Activated T-helper 2 cell treated with anti-CD3 and anti-CD28 coated beads, Interferon-gamma antibody, Interleukin-2, Interleukin-4, amounts not matched to agents 10 μg/mL and 5 μg/mL and 100 μg/mL, durations not matched to agents 14 hours and 24 hours and 36 hours (primary cell): Measurements from ENCODE around the gene VCAM1. TPM values are rescaled to one million over a fixed set of nuclear protein-coding genes. Genes with fewer than 3 reads are reported as not detected.
"Not testable (repeated sequence)": the region's sequence is repeated elsewhere in the genome, so short reads cannot be mapped to it uniquely, and the experiment has no call there.

ENCODE experiments used
- DNase-seq: peaks from one replicate; pipeline ENCODE4 v3.0.0; 2021; ENCODE audit warnings: low spot score
- H3K27ac Mint-ChIP-seq: one replicate; pipeline ENCODE4 v1.8.0; 2021; ENCODE audit warnings: mixed read lengths
- H3K27me3 Mint-ChIP-seq: one replicate; pipeline ENCODE4 v1.8.0; 2021; ENCODE audit warnings: low read depth, mixed read lengths
- H3K36me3 Mint-ChIP-seq: one replicate; pipeline ENCODE4 v1.8.0; 2021; ENCODE audit warnings: low read depth, mixed read lengths
- H3K4me1 Mint-ChIP-seq: one replicate; pipeline ENCODE4 v1.8.0; 2021; ENCODE audit warnings: low read depth, mixed read lengths
- H3K4me3 Mint-ChIP-seq: one replicate; pipeline ENCODE4 v1.8.0; 2021; ENCODE audit warnings: low read depth, mild to moderate bottlenecking, moderate library complexity, mixed read lengths
- H3K9me3 Mint-ChIP-seq: one replicate; pipeline ENCODE4 v1.8.0; 2021; ENCODE audit warnings: mixed read lengths
- intact Hi-C: fragments of 100-400 bp; cut with micrococcal nuclease; formaldehyde crosslinking; loops from one replicate; pipeline ENCODE4 v1.15.1; 2023
- total RNA-seq: library from RNA; stranded (reverse); gene quantifications from 2 replicates; pipeline ENCODE4 v1.2.3, GENCODE V29; 2022

The VCAM1 gene
- total RNA-seq, 1 donor from 2014 or later = not detected

GRCh38 chr1:100710906-100711682 is 8.4 kb upstream of the VCAM1 start:
- intact Hi-C loops = loop anchor here (5.0 to 10.0 kb wide), 4 partner anchors 84 to 741 kb away; no protein-coding TSS in a partner anchor
- H3K27ac Mint-ChIP-seq = no peak overlapping the region
- no peak overlapping the region for H3K4me3 Mint-ChIP-seq
- H3K27me3 Mint-ChIP-seq = peaks cover 5% of the 10 kb centered on the region
- H3K9me3 Mint-ChIP-seq = no peaks in the 10 kb centered on the region
- peaks cover 21% of the 10 kb centered on the region for H3K4me1 Mint-ChIP-seq
- DNase-seq = no peak
- H3K36me3 Mint-ChIP-seq = no peaks in the 10 kb centered on the region

GRCh38 chr1:100713027-100713426 is 6.5 kb upstream of the VCAM1 start:
- not testable (repeated sequence) for H3K9me3 Mint-ChIP-seq, H3K36me3 Mint-ChIP-seq, H3K4me3 Mint-ChIP-seq, H3K27me3 Mint-ChIP-seq
- Mint-ChIP-seq H3K4me1 (peaks cover 21% of the 10 kb centered on the region), H3K27ac (peak overlapping the region; percentile 34)
- DNase-seq = peak; percentile 27
- intact Hi-C loops = loop anchor here (5.0 to 10.0 kb wide), 4 partner anchors 86 to 739 kb away; no protein-coding TSS in a partner anchor

GRCh38 chr1:100713626-100714025 is 5.9 kb upstream of the VCAM1 start:
- DNase-seq = no peak
- peaks cover 10% of the 10 kb centered on the region for H3K27me3 Mint-ChIP-seq
- intact Hi-C loops = loop anchor here (5.0 to 10.0 kb wide), 4 partner anchors 86 to 739 kb away; no protein-coding TSS in a partner anchor
- H3K27ac Mint-ChIP-seq = peak overlapping the region; percentile 45
- H3K4me3 Mint-ChIP-seq = no peak overlapping the region
- peaks cover 21% of the 10 kb centered on the region for H3K4me1 Mint-ChIP-seq
- no peaks in the 10 kb centered on the region for H3K9me3 Mint-ChIP-seq
- H3K36me3 Mint-ChIP-seq = no peaks in the 10 kb centered on the region

- intact Hi-C loops = loop anchor here (5.0 to 10.0 kb wide), 4 partner anchors 87 to 738 kb away; no protein-coding TSS in a partner anchor
- Mint-ChIP-seq H3K27ac (no peak overlapping the region), H3K27me3 (peaks cover 12% of the 10 kb centered on the region), H3K9me3 (no peaks in the 10 kb centered on the region), H3K36me3 (no peaks in the 10 kb centered on the region), H3K4me1 (peaks cover 21% of the 10 kb centered on the region), H3K4me3 (no peak overlapping the region)
- no peak for DNase-seq
Observed at GRCh38 chr1:100714599-100714998, 4.9 kb upstream of the VCAM1 start.

GRCh38 chr1:100717218-100717617 is 2.3 kb upstream of the VCAM1 start:
- peaks cover 13% of the 10 kb centered on the region for H3K27me3 Mint-ChIP-seq
- H3K4me1 Mint-ChIP-seq = peaks cover 19% of the 10 kb centered on the region
- H3K27ac Mint-ChIP-seq = no peak overlapping the region
- H3K36me3 Mint-ChIP-seq = no peaks in the 10 kb centered on the region
- no peaks in the 10 kb centered on the region for H3K9me3 Mint-ChIP-seq
- H3K4me3 Mint-ChIP-seq = no peak overlapping the region
- no peak for DNase-seq
- intact Hi-C loops = loop anchor here (10.0 kb wide), 2 partner anchors 272 to 578 kb away; no protein-coding TSS in a partner anchor

GRCh38 chr1:100718581-100718980 is 961 bp upstream of the VCAM1 start:
- peaks cover 9% of the 10 kb centered on the region for H3K4me1 Mint-ChIP-seq
- H3K9me3 Mint-ChIP-seq = no peaks in the 10 kb centered on the region
- no peak overlapping the region for H3K4me3 Mint-ChIP-seq
- H3K27me3 Mint-ChIP-seq = peaks cover 17% of the 10 kb centered on the region
- no peak for DNase-seq
- H3K36me3 Mint-ChIP-seq = no peaks in the 10 kb centered on the region
- intact Hi-C loops = loop anchor here (10.0 kb wide), 2 partner anchors 274 to 576 kb away; no protein-coding TSS in a partner anchor
- no peak overlapping the region for H3K27ac Mint-ChIP-seq

GRCh38 chr1:100720101-100720500 is 559 bp downstream of the VCAM1 start:
- H3K9me3 Mint-ChIP-seq = no peaks in the 10 kb centered on the region
- no peak for DNase-seq
- H3K36me3 Mint-ChIP-seq = no peaks in the 10 kb centered on the region
- no peak overlapping the region for H3K4me3 Mint-ChIP-seq
- intact Hi-C loops = no loop called here
- H3K4me1 Mint-ChIP-seq = peaks cover 1% of the 10 kb centered on the region
- peaks cover 18% of the 10 kb centered on the region for H3K27me3 Mint-ChIP-seq
- H3K27ac Mint-ChIP-seq = no peak overlapping the region

- Mint-ChIP-seq H3K27ac (no peak overlapping the region), H3K27me3 (peaks cover 20% of the 10 kb centered on the region), H3K36me3 (no peaks in the 10 kb centered on the region), H3K9me3 (no peaks in the 10 kb centered on the region), H3K4me3 (no peak overlapping the region), H3K4me1 (no peaks in the 10 kb centered on the region)
- DNase-seq = no peak
- intact Hi-C loops = no loop called here
Observed at GRCh38 chr1:100720751-100721150, 1.2 kb downstream of the VCAM1 start.

- Mint-ChIP-seq H3K4me1 (no peaks in the 10 kb centered on the region), H3K27me3 (peaks cover 21% of the 10 kb centered on the region), H3K36me3 (no peaks in the 10 kb centered on the region), H3K27ac (no peak overlapping the region), H3K9me3 (no peaks in the 10 kb centered on the region), H3K4me3 (no peak overlapping the region)
- intact Hi-C loops = no loop called here
- DNase-seq = no peak
Observed at GRCh38 chr1:100721526-100722207, 2.1 kb downstream of the VCAM1 start.

- Mint-ChIP-seq H3K4me3 (no peak overlapping the region), H3K4me1 (no peaks in the 10 kb centered on the region), H3K36me3 (no peaks in the 10 kb centered on the region), H3K27ac (no peak overlapping the region), H3K9me3 (no peaks in the 10 kb centered on the region), H3K27me3 (peaks cover 18% of the 10 kb centered on the region)
- DNase-seq = no peak
- intact Hi-C loops = no loop called here
Observed at GRCh38 chr1:100722221-100722620, 2.7 kb downstream of the VCAM1 start.

GRCh38 chr1:100724281-100724680 is 4.7 kb downstream of the VCAM1 start:
- no peaks in the 10 kb centered on the region for H3K9me3 Mint-ChIP-seq
- intact Hi-C loops = no loop called here
- no peak for DNase-seq
- no peaks in the 10 kb centered on the region for H3K4me1 Mint-ChIP-seq
- no peak overlapping the region for H3K4me3 Mint-ChIP-seq
- H3K27ac Mint-ChIP-seq = no peak overlapping the region
- peaks cover 23% of the 10 kb centered on the region for H3K27me3 Mint-ChIP-seq
- no peaks in the 10 kb centered on the region for H3K36me3 Mint-ChIP-seq

- no peak for DNase-seq
- H3K9me3 Mint-ChIP-seq = no peaks in the 10 kb centered on the region
- H3K4me3 Mint-ChIP-seq = no peak overlapping the region
- H3K4me1 Mint-ChIP-seq = no peaks in the 10 kb centered on the region
- intact Hi-C loops = no loop called here
- H3K36me3 Mint-ChIP-seq = no peaks in the 10 kb centered on the region
- H3K27ac Mint-ChIP-seq = no peak overlapping the region
- H3K27me3 Mint-ChIP-seq = peaks cover 10% of the 10 kb centered on the region
Observed at GRCh38 chr1:100730130-100730529, 10.6 kb downstream of the VCAM1 start.

- H3K4me3 Mint-ChIP-seq = no peak overlapping the region
- intact Hi-C loops = no loop called here
- no peaks in the 10 kb centered on the region for H3K4me1 Mint-ChIP-seq
- no peaks in the 10 kb centered on the region for H3K36me3 Mint-ChIP-seq
- no peak overlapping the region for H3K27ac Mint-ChIP-seq
- H3K27me3 Mint-ChIP-seq = peaks cover 7% of the 10 kb centered on the region
- H3K9me3 Mint-ChIP-seq = no peaks in the 10 kb centered on the region
- DNase-seq = no peak
Observed at GRCh38 chr1:100731309-100731708, 11.8 kb downstream of the VCAM1 start.
